GM12875 (cell line): ENCODE data around the gene SMARCD3.

Experiments
- H3K4me3 ChIP-seq: one replicate; pipeline ENCODE4 v1.5.1; 2011; ENCODE audit warnings: low read depth, low read length, control low read depth
- TF ChIP-seq, protein P1 (sequence below): IDR thresholded peaks from 2 replicates; pipeline ENCODE4 v1.5.1; 2011; ENCODE audit warnings: low read depth, mild to moderate bottlenecking, control low read depth, inconsistent platforms, low read length, moderate library complexity, borderline replicate concordance; ENCODE audit not compliant: insufficient read depth

SMARCD3 gene

DNA sequence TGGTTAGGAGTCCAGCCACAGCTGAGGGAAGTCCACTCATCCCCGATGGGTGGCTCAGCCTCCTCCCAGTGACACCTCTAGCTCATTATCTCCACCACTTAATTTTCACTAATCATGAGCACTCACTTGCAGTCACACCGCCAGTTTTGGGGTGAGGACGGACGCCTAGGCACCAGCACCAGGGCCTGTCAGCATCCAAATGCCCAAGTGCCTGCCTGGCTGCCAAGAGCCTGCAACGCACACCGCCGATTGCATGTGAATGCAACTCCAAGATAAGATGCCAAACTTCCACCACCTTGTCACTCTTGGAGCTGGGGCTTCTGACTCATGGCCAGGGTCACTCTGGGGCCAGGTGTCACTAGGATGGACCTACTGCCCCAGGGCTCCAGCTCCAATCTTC lies 24.4 kb upstream of the SMARCD3 start:
- TF ChIP-seq, protein P1, sequence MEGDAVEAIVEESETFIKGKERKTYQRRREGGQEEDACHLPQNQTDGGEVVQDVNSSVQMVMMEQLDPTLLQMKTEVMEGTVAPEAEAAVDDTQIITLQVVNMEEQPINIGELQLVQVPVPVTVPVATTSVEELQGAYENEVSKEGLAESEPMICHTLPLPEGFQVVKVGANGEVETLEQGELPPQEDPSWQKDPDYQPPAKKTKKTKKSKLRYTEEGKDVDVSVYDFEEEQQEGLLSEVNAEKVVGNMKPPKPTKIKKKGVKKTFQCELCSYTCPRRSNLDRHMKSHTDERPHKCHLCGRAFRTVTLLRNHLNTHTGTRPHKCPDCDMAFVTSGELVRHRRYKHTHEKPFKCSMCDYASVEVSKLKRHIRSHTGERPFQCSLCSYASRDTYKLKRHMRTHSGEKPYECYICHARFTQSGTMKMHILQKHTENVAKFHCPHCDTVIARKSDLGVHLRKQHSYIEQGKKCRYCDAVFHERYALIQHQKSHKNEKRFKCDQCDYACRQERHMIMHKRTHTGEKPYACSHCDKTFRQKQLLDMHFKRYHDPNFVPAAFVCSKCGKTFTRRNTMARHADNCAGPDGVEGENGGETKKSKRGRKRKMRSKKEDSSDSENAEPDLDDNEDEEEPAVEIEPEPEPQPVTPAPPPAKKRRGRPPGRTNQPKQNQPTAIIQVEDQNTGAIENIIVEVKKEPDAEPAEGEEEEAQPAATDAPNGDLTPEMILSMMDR = no peak
- H3K4me3 ChIP-seq = no peak overlapping the region

DNA sequence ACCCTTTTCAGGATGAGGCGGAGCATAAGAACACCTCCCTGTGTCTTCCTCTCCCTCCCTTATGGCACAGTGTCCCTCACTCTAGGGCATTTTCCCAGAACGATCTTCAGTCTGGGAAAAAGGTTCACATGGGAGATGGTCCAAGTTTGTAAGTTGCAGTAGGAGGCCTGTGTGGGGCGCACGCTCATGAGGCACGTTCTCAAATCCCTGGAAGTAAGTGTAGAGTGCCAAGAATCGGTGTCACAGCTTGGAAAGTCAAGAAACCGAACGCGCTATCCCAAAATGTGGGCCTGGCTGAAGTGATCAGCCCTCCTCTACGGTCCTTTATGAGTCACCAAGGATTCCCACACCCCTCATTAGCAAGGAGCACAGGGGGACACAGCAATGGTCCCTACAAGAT lies 23.9 kb upstream of the SMARCD3 start:
- no peak overlapping the region for H3K4me3 ChIP-seq
- TF ChIP-seq, protein P1 = no peak

DNA sequence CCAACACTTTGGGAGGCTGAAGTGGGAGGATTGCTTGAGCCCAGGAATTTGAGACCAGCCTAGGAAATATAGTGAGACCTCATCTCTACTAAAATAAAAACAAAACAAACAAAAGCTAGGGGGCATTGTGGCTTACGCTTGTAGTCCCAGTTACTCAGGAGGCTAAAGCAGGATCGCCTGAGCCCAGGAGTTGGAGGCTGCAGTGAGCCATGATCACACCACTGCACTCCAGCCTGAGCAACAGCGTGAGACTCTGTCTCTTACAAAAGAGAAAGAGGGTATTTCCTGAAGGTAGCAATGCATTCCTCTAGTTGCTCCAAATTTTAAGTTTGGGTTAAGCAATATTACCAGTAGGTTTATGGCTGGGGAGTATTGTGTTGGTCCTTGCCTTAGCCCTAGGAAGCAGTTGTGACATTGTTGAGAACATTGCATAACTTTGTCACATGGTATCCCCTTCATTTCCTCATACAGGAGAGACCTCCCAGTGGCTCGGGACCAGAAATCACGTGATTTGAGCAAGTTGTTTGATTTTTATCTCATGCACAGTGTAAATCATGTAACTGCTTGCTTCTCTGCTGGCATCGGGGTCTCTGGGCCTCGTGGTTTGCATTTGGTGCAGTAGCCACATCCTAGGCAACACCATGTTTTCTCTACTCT lies 23.3 kb upstream of the SMARCD3 start:
- TF ChIP-seq, protein P1 = no peak
- H3K4me3 ChIP-seq = no peak overlapping the region

DNA sequence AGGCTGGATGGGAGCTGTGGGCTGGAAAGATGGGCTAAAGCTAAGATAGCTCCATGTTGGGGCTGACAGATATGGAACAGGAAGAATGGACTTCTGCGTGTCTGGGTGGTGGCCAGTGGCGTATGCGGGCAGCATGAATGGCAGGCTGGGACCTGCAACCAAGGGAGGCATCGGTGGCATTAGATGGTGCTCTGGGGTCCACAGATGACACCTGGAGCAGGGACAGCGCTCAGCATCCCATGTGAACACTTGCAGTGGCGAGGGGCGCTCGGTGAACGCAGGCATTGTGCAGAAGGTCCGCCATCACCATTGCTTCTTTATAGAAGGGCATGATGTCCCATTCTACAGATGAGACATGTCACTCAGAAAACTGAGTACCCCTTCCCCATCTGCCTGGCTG lies 21.0 kb upstream of the SMARCD3 start:
- no peak overlapping the region for H3K4me3 ChIP-seq
- TF ChIP-seq, protein P1 = no peak

DNA sequence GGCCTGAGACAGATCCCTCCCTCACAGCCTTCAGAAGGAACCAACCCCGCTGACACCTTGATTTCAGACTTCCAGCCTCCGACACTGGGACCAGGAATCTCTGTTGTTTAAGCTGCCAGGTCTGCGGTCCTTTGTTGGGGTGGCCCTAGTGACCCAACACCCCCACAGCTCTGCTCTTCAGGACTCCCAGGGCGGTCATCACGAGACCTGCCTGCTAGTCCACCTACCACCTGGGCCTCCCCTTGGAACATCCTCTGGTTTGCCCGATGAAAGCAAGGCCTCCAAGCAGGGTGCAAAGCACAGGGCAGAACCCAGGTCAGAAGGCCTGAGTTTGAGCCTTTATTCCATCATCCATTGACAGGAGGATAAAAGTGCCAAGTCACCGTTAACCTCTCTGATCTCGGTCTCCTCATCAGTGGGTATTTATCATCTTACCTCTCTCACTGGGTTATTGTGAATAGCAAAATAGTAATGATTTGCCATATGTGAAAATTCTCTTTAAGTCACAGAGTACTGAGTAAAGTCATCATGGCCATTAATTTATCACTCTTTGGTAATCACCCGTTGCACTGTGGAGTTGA lies 16.9 kb upstream of the SMARCD3 start:
- no peak overlapping the region for H3K4me3 ChIP-seq
- TF ChIP-seq, protein P1 = no peak

DNA sequence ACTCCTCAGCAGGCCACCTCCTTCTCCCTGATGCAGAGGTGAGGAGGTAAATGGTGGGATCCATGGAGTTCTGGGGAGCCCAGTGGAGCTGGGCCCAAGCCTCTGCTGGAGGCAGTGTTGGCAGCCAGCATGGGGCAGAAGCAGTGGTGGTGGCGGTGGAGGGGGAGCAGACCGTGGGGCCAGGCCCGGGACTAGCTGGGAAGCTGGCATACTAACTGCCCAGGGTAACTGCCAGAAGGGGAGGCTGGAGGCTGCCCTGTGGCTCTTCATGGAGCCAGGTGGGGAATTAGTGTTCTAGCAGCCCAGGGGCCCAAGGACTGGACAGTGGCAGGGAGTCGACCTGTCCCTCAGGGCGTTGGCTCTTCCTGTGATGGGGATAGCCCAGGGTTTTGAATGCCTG lies 16.1 kb upstream of the SMARCD3 start:
- no peak overlapping the region for H3K4me3 ChIP-seq
- TF ChIP-seq, protein P1 = no peak

DNA sequence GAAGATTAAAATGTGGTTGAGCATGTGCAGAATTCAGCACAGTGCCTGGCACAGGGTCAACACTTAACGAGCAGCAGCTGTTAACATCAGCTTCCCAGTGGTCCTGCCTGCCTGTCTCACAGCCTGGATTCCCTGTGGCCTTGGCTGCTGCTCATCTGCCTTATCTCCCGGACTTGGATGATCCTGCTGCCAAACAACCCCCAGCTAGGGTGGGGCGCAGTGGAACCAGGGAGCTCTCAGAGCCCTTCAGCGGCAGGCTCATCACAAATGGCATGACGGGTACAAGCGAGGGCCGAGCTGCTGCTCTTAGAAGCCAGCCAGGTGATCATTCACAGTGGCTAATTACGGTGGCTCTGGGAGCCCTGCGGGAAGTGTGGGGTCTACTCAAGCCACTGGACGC lies 13.0 kb upstream of the SMARCD3 start:
- TF ChIP-seq, protein P1 = no peak

More for the DNA sequence above, 13.0 kb upstream of the SMARCD3 start:
- H3K4me3 ChIP-seq = no peak overlapping the region
